ENCODE data around the gene SRC. TPM values are rescaled to one million over a fixed set of nuclear protein-coding genes. Genes with fewer than 3 reads are reported as not detected.

Gene SRC
- polyA plus RNA-seq, 1 experiment, result 35.4 TPM

GRCh38 chr20:37436527-37437186 is 90.7 kb downstream of the SRC start:
- POLR2A ChIA-PET, result no interaction called here
- H3K36me3 ChIP-seq (ENCODE audit: control insufficient read depth, insufficient read depth, low read length), result no peaks in the 10 kb centered on the region
- no peak for TF ChIP-seq CTCF (IDR thresholded peaks at IDR 0.05; ENCODE audit: insufficient read depth, low read depth, low read length)

DNA sequence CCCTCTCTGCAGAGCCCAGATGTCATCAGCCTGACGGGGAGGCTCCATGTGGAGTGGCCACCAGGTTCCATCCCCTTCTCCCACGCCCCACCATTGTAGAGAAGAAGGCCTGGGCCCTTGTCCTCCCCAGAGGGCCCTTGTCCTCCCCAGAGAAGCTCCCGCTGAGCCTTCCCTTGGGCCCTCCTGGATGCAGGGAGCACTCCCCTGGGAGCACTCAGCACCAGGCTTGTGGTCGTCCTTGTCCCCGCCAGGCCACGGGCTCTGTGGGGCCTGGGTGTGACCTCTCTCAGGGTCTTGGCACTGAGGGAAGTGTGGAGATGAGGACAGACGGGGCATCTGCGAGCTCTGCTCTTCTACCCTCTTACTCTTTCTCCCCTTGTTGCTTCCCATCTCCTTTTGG is 91.7 kb downstream of the SRC start:
- Histone ChIP-seq H3K27me3 (ENCODE audit: control insufficient read depth, insufficient read depth, low read length) (peaks cover 21% of the 10 kb centered on the region), H3K36me3 (ENCODE audit: control insufficient read depth, insufficient read depth, low read length) (no peaks in the 10 kb centered on the region), H3K4me3 (ENCODE audit: low read depth, low read length) (no peak overlapping the region)
- ChIA-PET POLR2A (no interaction called here), CTCF (no interaction called here)
- no peak for TF ChIP-seq CTCF (IDR thresholded peaks at IDR 0.05; ENCODE audit: insufficient read depth, low read depth, low read length)
- DNase-seq (ENCODE audit: low read depth), result no peak

More at GRCh38 chr20:37436527-37437186, 90.7 kb downstream of the SRC start:
- Histone ChIP-seq H3K4me3 (ENCODE audit: low read depth, low read length) (no peak overlapping the region), H3K27me3 (ENCODE audit: control insufficient read depth, insufficient read depth, low read length) (peaks cover 21% of the 10 kb centered on the region)
- DNase-seq (ENCODE audit: low read depth), result no peak
- CTCF ChIA-PET, result no interaction called here

- TF ChIP-seq CTCF (IDR thresholded peaks at IDR 0.05; ENCODE audit: insufficient read depth, low read depth, low read length), result no peak
- no peaks in the 10 kb centered on the region for H3K36me3 ChIP-seq (ENCODE audit: control insufficient read depth, insufficient read depth, low read length)
- ChIA-PET CTCF (no interaction called here), POLR2A (no interaction called here)
- H3K27me3 ChIP-seq (ENCODE audit: control insufficient read depth, insufficient read depth, low read length), result peaks cover 23% of the 10 kb centered on the region
- no peak overlapping the region for H3K4me3 ChIP-seq (ENCODE audit: low read depth, low read length)
- no peak for DNase-seq (ENCODE audit: low read depth)
Measured at GRCh38 chr20:37438464-37439222, 92.7 kb downstream of the SRC start.

- no peak for TF ChIP-seq CTCF (IDR thresholded peaks at IDR 0.05; ENCODE audit: insufficient read depth, low read depth, low read length)
- CTCF ChIA-PET, result no interaction called here
- POLR2A ChIA-PET, result no interaction called here
- H3K4me3 ChIP-seq (ENCODE audit: low read depth, low read length), result no peak overlapping the region
- DNase-seq (ENCODE audit: low read depth), result no peak
- peaks cover 24% of the 10 kb centered on the region for H3K27me3 ChIP-seq (ENCODE audit: control insufficient read depth, insufficient read depth, low read length)
- H3K36me3 ChIP-seq (ENCODE audit: control insufficient read depth, insufficient read depth, low read length), result no peaks in the 10 kb centered on the region
Measured at GRCh38 chr20:37439223-37439933, 93.4 kb downstream of the SRC start.

GRCh38 chr20:37441023-37441422 is 95.1 kb downstream of the SRC start:
- no peak for TF ChIP-seq CTCF (IDR thresholded peaks at IDR 0.05; ENCODE audit: insufficient read depth, low read depth, low read length)
- no peak overlapping the region for H3K4me3 ChIP-seq (ENCODE audit: low read depth, low read length)
- no peak for DNase-seq (ENCODE audit: low read depth)
- no peaks in the 10 kb centered on the region for H3K36me3 ChIP-seq (ENCODE audit: control insufficient read depth, insufficient read depth, low read length)
- CTCF ChIA-PET, result interaction anchor here (0.8 kb wide), 1 partner anchor 37 kb away, joined by 4 read pairs; no protein-coding TSS in a partner anchor
- POLR2A ChIA-PET, result no interaction called here
- peaks cover 20% of the 10 kb centered on the region for H3K27me3 ChIP-seq (ENCODE audit: control insufficient read depth, insufficient read depth, low read length)
